Measurements from ENCODE around the gene CBR3.
"Not testable (repeated sequence)": the region's sequence is repeated elsewhere in the genome, so short reads cannot be mapped to it uniquely, and the experiment has no call there.

CBR3 gene

DNA sequence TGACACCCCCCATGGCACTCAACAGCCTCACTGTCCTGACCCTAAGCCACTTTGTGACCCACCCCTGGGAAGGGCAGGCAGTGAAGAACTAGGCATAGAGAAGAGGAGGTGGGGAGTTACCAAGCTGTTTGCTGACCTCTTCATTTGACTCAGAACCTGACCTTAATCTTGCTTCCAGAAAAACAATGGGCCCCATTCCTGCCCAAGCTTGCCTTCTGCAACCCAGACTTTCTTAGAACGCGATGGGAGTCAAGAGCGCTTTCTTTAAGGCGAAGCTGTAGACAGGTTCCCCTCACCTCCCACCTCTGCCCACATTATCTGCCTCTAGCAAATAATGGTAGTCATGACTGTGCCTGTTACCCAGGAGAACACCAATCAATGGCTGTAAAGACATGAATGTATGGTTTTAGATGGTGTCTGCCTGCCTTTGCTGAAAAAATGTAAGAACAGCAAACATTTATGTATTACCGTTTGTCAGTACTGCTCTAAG lies 8.2 kb upstream of the CBR3 start:
- Mint-ChIP-seq H3K36me3 (peaks cover 8% of the 10 kb centered on the region), H3K4me3 (no peak overlapping the region), H3K27me3 (peaks cover 31% of the 10 kb centered on the region), H3K4me1 (peaks cover 31% of the 10 kb centered on the region), H3K9me3 (no peaks in the 10 kb centered on the region), H3K27ac (no peak overlapping the region)
- CTCF ChIA-PET: interaction anchor here (0.9 to 2.1 kb wide), 6 partner anchors 10 to 93 kb away, joined by 3 to 6 read pairs (median 4); no protein-coding TSS in a partner anchor
- DNase-seq: no peak

DNA sequence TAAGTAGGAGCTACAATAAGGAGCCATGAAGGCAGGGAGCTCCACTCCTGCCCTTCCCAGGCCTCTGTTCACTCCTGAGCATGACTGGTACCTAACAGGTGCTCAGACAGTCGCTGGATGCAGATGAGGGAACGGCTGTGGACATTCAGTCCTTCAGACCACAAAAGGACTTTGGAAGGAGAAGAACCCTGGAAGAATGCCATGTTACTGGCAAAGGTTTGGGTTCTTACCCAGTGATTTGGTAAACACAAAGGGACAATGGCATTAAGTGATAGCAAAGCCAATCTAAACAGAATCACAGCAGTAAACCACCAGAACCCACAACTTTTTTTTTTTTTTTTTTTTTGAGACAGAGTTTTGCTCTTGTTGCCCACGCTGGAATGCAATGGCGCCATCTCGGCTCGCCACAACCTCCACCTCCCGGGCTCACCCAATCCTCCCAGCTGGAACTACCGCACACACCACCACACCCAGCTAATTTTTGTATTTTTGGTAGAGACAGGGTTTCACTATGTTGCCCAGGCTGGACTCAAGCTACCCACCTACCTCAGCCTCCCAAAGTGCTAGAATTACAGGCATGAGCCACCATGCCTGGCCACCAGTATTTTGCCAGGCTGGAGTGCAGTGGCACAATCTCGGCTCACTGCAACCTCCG lies 7.5 kb upstream of the CBR3 start:
- Mint-ChIP-seq H3K36me3 (peaks cover 11% of the 10 kb centered on the region), H3K27me3 (peaks cover 27% of the 10 kb centered on the region), H3K27ac (peak overlapping the region; percentile 19), H3K4me1 (peaks cover 34% of the 10 kb centered on the region), H3K4me3 (no peak overlapping the region), H3K9me3 (no peaks in the 10 kb centered on the region)
- CTCF ChIA-PET: interaction anchor here (0.8 to 2.1 kb wide), 5 partner anchors 11 to 83 kb away, joined by 3 to 6 read pairs (median 4); no protein-coding TSS in a partner anchor
- no peak for DNase-seq

- H3K27me3 Mint-ChIP-seq: peaks cover 27% of the 10 kb centered on the region
- H3K27ac Mint-ChIP-seq: no peak overlapping the region
- peaks cover 38% of the 10 kb centered on the region for H3K4me1 Mint-ChIP-seq
- no peaks in the 10 kb centered on the region for H3K9me3 Mint-ChIP-seq
- no peak overlapping the region for H3K4me3 Mint-ChIP-seq
- H3K36me3 Mint-ChIP-seq: peaks cover 11% of the 10 kb centered on the region
- no peak for DNase-seq
- CTCF ChIA-PET: interaction anchor here (0.8 kb wide), 1 partner anchor 14 kb away, joined by 3 read pairs; no protein-coding TSS in a partner anchor
Measured at GRCh38 chr21:36127977-36128376, 6.9 kb upstream of the CBR3 start.

GRCh38 chr21:36129219-36129618 lies 5.7 kb upstream of the CBR3 start:
- Mint-ChIP-seq H3K36me3 (peaks cover 11% of the 10 kb centered on the region), H3K9me3 (no peaks in the 10 kb centered on the region), H3K4me1 (peaks cover 43% of the 10 kb centered on the region), H3K4me3 (peak overlapping the region; percentile 54), H3K27ac (no peak overlapping the region), H3K27me3 (peaks cover 30% of the 10 kb centered on the region)
- DNase-seq: no peak
- CTCF ChIA-PET: no interaction called here

DNA sequence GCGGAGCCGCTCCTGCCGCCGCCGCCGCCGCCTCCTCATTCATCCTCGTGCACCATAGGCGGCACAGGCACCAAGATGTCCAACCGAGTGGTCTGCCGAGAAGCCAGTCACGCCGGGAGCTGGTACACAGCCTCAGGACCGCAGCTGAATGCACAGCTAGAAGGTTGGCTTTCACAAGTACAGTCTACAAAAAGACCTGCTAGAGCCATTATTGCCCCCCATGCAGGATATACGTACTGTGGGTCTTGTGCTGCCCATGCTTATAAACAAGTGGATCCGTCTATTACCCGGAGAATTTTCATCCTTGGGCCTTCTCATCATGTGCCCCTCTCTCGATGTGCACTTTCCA lies 4.5 kb upstream of the CBR3 start:
- CTCF ChIA-PET, DNase-seq, H3K9me3 Mint-ChIP-seq: not testable (repeated sequence)
- Mint-ChIP-seq H3K27me3 (peaks cover 34% of the 10 kb centered on the region), H3K4me1 (peaks cover 46% of the 10 kb centered on the region), H3K36me3 (peaks cover 11% of the 10 kb centered on the region), H3K4me3 (peak overlapping the region; percentile 81), H3K27ac (peak overlapping the region; percentile 42)

GRCh38 chr21:36130839-36131238 lies 4.0 kb upstream of the CBR3 start:
- H3K9me3 Mint-ChIP-seq, DNase-seq, H3K27ac Mint-ChIP-seq, CTCF ChIA-PET: not testable (repeated sequence)
- peaks cover 11% of the 10 kb centered on the region for H3K36me3 Mint-ChIP-seq
- peak overlapping the region; percentile 81 for H3K4me3 Mint-ChIP-seq
- H3K27me3 Mint-ChIP-seq: peaks cover 34% of the 10 kb centered on the region
- peaks cover 43% of the 10 kb centered on the region for H3K4me1 Mint-ChIP-seq

DNA sequence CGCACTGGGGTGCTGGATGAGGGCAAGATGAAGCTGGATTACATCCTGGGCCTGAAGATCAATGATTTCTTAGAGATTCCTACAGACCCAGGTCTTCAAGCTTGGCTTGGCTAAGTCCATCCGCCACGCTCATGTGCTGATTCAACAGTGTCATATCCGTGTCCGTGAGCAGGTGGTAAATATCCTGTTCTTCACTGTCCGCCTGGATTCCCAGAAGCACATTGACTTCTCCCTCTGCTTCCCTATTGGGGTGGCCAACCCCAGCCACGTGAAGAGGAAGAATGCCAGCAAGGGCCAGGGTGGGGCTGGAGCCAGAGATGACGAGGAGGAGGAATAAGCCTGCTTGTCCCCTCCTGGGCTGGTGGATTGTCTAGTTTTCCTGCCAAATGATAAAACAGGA lies 2.2 kb upstream of the CBR3 start:
- Mint-ChIP-seq H3K27ac (no peak overlapping the region), H3K36me3 (peaks cover 20% of the 10 kb centered on the region), H3K9me3 (no peaks in the 10 kb centered on the region), H3K4me1 (peaks cover 53% of the 10 kb centered on the region), H3K4me3 (no peak overlapping the region), H3K27me3 (peaks cover 24% of the 10 kb centered on the region)
- no peak for DNase-seq
- CTCF ChIA-PET: interaction anchor here (1.0 kb wide), 1 partner anchor 8 kb away, joined by 3 read pairs; no protein-coding TSS in a partner anchor

GRCh38 chr21:36135391-36136102 lies 668 bp downstream of the CBR3 start:
- CTCF ChIA-PET: interaction anchor here (1.4 to 1.5 kb wide), 2 partner anchors 10 to 17 kb away, joined by 4 to 5 read pairs; no protein-coding TSS in a partner anchor
- peak; percentile 81 for DNase-seq

DNA sequence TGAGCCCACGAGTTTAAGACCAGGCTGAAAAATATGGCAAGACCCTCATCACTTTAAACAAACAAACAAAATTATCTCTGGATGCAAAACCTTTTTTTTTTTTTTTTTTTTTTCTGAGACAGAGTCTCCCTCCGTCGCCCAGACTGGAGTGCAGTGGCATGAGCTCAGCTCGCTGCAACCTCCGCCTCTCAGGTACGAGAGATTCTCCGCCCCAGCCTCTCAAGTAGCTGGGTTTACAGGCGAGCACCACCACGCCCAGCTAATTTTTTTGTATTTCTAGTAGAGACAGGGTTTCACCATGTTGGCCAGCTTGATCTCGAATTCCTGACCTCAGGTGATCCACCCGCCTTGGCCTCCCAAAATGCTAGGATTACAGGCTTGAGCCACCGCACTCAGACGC lies 4.9 kb downstream of the CBR3 start:
- not testable (repeated sequence) for DNase-seq, H3K9me3 Mint-ChIP-seq, H3K27ac Mint-ChIP-seq, H3K27me3 Mint-ChIP-seq, H3K4me3 Mint-ChIP-seq
- Mint-ChIP-seq H3K36me3 (peaks cover 43% of the 10 kb centered on the region), H3K4me1 (peaks cover 53% of the 10 kb centered on the region)
- CTCF ChIA-PET: interaction anchor here (0.8 to 5.9 kb wide), 2 partner anchors 71 to 284 kb away, joined by 4 to 47 read pairs; no protein-coding TSS in a partner anchor

More at GRCh38 chr21:36135391-36136102, 668 bp downstream of the CBR3 start:
- H3K9me3 Mint-ChIP-seq: no peaks in the 10 kb centered on the region
- peak overlapping the region; percentile 89 for H3K4me3 Mint-ChIP-seq
- peaks cover 50% of the 10 kb centered on the region for H3K4me1 Mint-ChIP-seq
- H3K27ac Mint-ChIP-seq: peak overlapping the region; percentile 97
- peaks cover 31% of the 10 kb centered on the region for H3K36me3 Mint-ChIP-seq
- H3K27me3 Mint-ChIP-seq: peaks cover 7% of the 10 kb centered on the region

GRCh38 chr21:36141513-36141925 lies 6.6 kb downstream of the CBR3 start:
- peak overlapping the region; percentile 86 for H3K27ac Mint-ChIP-seq
- peaks cover 63% of the 10 kb centered on the region for H3K4me1 Mint-ChIP-seq
- CTCF ChIA-PET: interaction anchor here (0.6 to 5.9 kb wide), 11 partner anchors 9 to 208 kb away, joined by 3 to 47 read pairs (median 4); no protein-coding TSS in a partner anchor
- DNase-seq: peak; percentile 94
- H3K36me3 Mint-ChIP-seq: peaks cover 53% of the 10 kb centered on the region
- no peak overlapping the region for H3K4me3 Mint-ChIP-seq
- H3K9me3 Mint-ChIP-seq: no peaks in the 10 kb centered on the region
- H3K27me3 Mint-ChIP-seq: peaks cover 3% of the 10 kb centered on the region

GRCh38 chr21:36144233-36144632 lies 9.4 kb downstream of the CBR3 start:
- H3K27me3 Mint-ChIP-seq, H3K27ac Mint-ChIP-seq, H3K9me3 Mint-ChIP-seq, DNase-seq, H3K4me3 Mint-ChIP-seq: not testable (repeated sequence)
- Mint-ChIP-seq H3K4me1 (peaks cover 63% of the 10 kb centered on the region), H3K36me3 (peaks cover 46% of the 10 kb centered on the region)
- CTCF ChIA-PET: interaction anchor here (0.6 to 5.9 kb wide), 4 partner anchors 30 to 209 kb away, joined by 3 to 47 read pairs (median 4); no protein-coding TSS in a partner anchor

GRCh38 chr21:36145259-36145658 lies 10.4 kb downstream of the CBR3 start:
- DNase-seq: peak; percentile 57
- H3K4me1 Mint-ChIP-seq: peaks cover 73% of the 10 kb centered on the region
- H3K27me3 Mint-ChIP-seq: peaks cover 3% of the 10 kb centered on the region
- peak overlapping the region; percentile 90 for H3K27ac Mint-ChIP-seq
- no peaks in the 10 kb centered on the region for H3K9me3 Mint-ChIP-seq
- CTCF ChIA-PET: interaction anchor here (0.8 kb wide), 1 partner anchor 64 kb away, joined by 3 read pairs; no protein-coding TSS in a partner anchor
- peaks cover 45% of the 10 kb centered on the region for H3K36me3 Mint-ChIP-seq
- peak overlapping the region; percentile 31 for H3K4me3 Mint-ChIP-seq

DNA sequence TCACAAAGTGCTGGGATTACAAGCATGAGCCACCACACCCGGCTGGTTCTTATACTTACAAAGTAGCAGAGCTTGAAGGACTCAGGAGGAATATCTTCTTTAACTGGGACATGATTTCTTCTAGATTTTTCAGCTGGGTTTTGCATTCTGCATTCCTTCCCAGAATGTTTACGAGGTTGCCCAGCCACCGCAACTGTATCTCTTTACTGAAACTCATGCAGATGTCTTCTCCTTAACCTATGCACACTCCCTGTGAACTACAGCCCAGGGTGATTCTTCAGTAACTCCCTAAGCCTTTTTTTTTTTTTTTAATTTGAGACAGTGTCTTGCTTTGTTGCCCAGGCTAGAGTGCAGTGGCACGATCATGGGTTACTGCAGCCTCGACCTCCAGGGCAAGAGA lies 13.0 kb downstream of the CBR3 start:
- H3K36me3 Mint-ChIP-seq: peaks cover 35% of the 10 kb centered on the region
- CTCF ChIA-PET: interaction anchor here (1.1 to 1.7 kb wide), 2 partner anchors 8 to 62 kb away, joined by 3 to 4 read pairs; no protein-coding TSS in a partner anchor
- DNase-seq: no peak
- peaks cover 3% of the 10 kb centered on the region for H3K27me3 Mint-ChIP-seq
- peak overlapping the region; percentile 19 for H3K27ac Mint-ChIP-seq
- H3K4me1 Mint-ChIP-seq: peaks cover 71% of the 10 kb centered on the region
- no peaks in the 10 kb centered on the region for H3K9me3 Mint-ChIP-seq
- H3K4me3 Mint-ChIP-seq: no peak overlapping the region

DNA sequence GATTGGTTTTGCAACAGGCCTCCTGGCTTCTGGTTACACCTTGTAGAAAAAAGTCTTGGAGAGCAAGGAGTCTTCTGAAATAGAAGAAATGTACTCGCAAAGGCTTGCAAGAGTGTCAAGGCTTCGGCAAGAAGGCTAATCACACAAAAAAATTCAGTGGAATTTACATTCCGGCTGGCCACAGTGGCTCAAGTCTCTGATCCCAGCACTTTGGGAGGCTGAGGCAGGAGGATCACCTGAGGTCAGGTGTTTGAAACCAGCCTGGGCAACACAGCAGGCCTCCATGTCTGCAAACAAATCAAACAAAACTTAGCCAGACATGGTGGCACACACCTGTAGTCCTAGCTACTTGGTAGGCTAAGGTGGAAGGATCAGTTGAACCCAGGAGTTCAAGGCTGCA lies 14.0 kb downstream of the CBR3 start:
- CTCF ChIA-PET: interaction anchor here (1.3 kb wide), 1 partner anchor 24 kb away, joined by 3 read pairs; no protein-coding TSS in a partner anchor
- Mint-ChIP-seq H3K27ac (no peak overlapping the region), H3K4me1 (peaks cover 75% of the 10 kb centered on the region), H3K27me3 (peaks cover 3% of the 10 kb centered on the region), H3K36me3 (peaks cover 35% of the 10 kb centered on the region), H3K9me3 (no peaks in the 10 kb centered on the region), H3K4me3 (no peak overlapping the region)
- no peak for DNase-seq

Data from activated naive CD4-positive, alpha-beta T cell treated with anti-CD3 and anti-CD28 coated beads, Interleukin-2, amount 10 ng/mL, durations not matched to agents 7 days and 5 days (primary cell).